NK-92 (cell line): Measurements from ENCODE around the gene IQSEC1.

ENCODE experiments used
- DNase-seq: peaks from one replicate; lab custom pipeline; 2025; ENCODE audit not compliant: unreplicated experiment; lab: John Stamatoyannopoulos, UW

IQSEC1 gene

GRCh38 chr3:13069495-13069894, 3.7 kb downstream of the IQSEC1 start:
- no peak for DNase-seq

GRCh38 chr3:13068269-13069010, 4.8 kb downstream of the IQSEC1 start:
- no peak for DNase-seq

DNA sequence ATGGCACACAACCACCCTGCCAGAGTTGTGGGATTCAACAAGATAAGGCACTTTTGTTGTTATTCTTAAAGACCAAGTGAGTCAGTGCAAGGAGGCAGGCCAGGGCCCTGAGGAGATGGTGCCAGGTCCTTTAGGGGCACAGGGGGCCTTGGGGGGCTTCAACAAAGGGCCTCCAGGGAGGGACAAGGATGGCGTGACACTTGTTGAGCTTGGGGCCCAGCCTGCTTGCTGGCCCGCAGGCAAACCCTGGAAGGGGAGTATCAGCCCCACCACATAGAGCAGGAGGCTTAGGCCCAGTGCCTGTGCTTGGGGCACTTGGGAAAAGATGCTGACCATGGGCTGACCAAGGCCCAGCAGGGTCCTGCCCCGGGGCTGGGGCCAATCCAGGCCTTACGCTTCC, 5.5 kb downstream of the IQSEC1 start:
- DNase-seq, result no peak

DNA sequence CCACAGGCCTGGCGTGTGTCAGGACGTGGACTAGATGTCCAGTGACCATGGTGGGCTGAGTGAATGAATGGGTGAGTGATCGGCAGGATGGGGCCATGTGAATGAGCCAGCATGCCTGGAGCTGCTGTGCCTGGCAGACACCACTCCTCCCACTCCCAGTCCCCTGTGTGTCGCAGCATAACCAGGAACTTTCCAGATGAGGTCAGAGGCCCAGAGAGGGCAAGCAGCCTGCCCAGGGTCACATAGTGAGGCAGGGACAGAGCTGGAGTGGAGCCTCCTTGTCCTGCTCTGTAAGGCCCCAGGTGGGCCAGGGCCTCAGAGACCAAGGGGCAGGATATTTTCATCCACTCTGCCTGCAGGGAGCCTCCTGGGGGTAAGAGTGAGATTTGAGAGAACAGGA, 6.4 kb downstream of the IQSEC1 start:
- no peak for DNase-seq

GRCh38 chr3:13066236-13066635, 7.0 kb downstream of the IQSEC1 start:
- DNase-seq, result no peak

DNA sequence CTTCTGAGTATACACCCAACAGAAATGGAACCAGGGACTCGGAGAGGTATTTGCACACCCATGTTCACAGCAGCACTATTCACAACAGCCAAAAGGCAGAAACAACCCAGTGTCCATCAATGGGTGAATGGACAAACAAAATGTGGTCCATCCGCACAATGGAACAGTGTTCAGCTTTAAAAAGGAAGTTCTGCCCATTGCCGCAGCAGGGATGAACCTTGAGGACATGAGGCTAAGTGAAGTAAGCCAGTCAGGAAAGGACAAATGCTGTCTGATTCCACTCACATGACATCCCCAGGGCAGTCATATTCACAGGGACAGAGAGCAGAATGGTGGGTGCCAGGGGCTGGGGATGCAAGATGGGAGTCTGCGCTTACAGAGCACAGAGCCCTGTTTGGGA, 7.5 kb downstream of the IQSEC1 start:
- DNase-seq, result no peak

DNA sequence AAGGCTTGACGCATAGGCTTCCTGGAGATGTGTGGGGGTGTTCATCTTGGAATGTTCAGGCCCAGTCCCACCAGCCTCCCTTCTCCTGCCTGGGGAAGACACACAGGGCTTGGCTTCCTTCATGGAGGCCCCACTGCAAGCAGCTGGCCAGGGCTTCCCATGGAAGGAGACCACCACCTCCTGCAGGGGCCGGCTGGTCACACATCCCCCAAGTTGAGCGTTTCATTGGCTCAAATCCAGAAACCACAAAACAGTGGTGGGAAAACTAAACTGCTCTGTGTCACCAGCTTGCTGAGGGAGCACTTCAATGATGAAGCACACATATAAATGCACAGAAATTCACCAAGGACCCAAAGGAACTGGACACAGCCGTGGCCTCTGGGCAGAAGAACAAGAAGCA, 8.3 kb downstream of the IQSEC1 start:
- DNase-seq, result no peak

- DNase-seq, result no peak
Observed at GRCh38 chr3:13064159-13064868, 8.9 kb downstream of the IQSEC1 start.

GRCh38 chr3:13063225-13063624, 10.0 kb downstream of the IQSEC1 start:
- DNase-seq, result no peak

- no peak for DNase-seq
Observed at GRCh38 chr3:13062647-13063046, 10.6 kb downstream of the IQSEC1 start.

GRCh38 chr3:13060341-13060910, 12.8 kb downstream of the IQSEC1 start:
- DNase-seq, result no peak

GRCh38 chr3:13058346-13059120, 14.7 kb downstream of the IQSEC1 start:
- DNase-seq, result no peak

GRCh38 chr3:13057282-13058040, 15.8 kb downstream of the IQSEC1 start:
- no peak for DNase-seq

DNA sequence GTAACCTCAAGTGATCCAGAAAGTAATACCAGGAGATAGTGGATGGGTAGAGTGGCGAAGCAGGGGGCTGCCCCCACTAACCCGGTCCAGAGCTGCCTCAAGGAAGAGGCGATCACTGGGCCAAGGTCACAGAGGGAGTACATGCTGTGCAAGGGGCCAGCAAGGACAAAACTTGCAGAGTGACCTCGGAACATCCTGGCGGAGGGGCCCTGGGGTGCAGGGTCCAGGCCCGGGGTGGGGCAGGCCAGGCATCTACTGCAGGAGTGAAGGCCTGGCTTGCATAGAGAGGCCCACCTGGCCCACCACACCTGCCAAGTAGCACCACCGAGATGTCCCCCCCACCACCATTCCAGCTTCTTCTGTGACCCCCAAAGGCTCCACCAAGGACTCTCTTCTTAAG, 17.6 kb downstream of the IQSEC1 start:
- no peak for DNase-seq

DNA sequence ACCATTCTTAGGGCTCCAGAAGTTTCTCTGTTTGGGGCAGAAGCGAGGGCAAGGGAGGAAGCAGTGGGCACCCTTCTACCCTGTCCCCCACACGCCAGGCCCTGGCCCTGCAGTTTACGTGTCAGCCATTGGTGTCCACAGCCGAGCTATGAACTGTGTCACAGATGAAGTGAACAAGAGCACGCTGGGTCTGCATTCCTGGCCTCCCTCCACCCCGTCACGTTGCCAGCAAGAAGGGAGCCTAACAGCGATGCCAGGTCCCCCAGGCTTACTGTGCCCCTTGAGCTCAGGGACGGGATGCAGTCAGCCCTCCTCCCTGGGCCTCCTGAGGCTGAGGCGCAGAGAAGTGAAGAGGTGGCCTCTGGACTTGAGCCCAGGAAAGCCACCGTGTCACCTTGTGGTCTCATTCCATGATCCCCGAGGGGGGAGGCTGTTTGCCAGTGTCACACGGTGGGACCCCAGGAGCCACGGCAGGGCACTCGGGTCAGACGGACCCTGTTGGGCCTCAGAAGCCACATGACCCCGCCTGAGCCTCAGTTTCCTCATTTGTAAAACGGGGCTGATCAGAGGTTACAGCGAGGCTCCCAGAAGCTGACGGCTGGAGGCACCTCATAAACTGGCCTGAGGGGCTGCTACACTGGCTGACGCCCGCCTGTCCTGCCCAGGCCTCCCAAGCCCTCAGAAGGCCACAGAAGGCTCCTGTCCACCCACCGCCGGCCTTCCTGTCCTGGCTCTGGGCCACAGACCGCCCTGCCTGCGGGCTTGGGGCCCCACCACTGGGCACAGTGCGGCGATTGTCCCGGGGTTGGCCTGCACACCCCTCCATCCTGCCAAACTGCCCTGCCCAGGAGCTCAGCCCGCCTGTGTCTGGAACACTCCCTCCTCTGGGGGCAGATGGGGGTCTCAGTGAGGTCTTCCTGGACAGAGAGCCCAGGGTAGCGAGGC, 18.6 kb downstream of the IQSEC1 start:
- DNase-seq, result no peak

GRCh38 chr3:13053893-13054292, 19.3 kb downstream of the IQSEC1 start:
- no peak for DNase-seq

DNA sequence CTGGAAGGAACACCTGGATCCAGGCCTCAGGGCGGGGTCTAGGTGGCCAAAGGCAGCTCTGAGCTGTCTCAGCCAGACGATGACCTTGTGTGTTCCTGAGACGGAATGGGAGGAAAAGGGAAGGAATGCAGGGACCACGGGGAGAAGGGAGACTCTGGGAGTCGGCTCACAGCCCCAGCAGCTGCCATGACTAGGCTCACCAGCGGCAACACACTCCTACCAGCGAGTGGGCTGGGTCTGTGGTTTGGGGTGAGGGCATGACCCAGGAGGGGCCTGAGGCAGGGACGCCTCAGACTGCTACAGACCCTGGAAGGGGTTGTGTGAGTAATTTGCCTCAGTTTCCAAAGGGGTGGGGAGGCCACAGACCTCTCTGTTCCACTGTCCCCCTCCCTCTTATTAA, 19.8 kb downstream of the IQSEC1 start:
- no peak for DNase-seq

DNA sequence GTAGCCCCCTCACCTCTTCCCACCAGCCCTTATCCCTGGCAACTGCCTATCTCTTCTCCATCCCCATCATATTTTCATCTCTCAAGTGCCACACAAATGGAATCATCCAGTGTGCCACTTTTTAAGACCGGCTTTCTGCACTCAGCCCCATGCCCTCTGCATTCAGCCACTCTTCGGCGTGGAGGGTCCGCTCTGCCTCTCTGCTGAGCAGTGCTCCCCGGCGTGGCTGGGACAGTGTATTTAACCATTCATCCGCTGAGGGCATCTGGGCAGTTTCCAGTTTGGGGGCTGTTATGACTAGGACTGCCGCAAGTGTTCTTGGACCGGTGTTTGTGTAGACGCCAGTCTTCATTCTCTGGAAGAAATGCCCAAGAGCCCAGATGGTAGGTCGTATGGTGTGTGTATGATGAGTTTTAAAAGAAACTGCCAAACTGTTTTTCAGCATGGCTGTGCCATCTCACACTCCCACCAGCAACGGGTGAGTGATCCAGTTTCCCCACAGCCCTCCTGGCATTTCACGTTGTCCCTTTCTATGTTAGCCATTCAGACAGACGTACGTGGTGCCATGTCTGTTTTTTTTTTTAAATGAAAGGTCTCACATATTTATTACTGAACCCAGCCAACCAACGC, 20.9 kb downstream of the IQSEC1 start:
- no peak for DNase-seq

DNA sequence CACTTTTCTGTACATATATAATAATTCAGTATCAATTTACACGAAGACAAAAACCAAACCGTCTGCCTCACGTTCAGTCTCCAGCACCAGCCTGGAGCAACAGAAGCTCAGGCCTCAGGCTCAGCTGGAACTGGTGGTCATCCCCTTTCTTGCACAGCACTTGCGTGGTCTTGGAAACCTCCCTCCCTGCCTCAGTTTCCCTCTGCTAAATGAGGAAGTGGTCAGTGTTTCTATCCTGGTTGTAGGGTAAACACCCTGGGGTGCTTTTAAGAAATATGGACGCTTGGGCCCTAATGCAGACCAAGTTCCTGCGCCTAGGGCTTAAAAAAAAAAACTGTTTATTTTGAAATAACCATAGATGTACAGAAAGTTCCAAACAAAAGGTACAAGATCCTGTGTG, 21.6 kb downstream of the IQSEC1 start:
- DNase-seq, result no peak
